ENCODE data around the gene COA8.
A peak's percentile ranks its signal among the peaks of the same experiment; 100 is the strongest.
"Not testable (repeated sequence)": the region's sequence is repeated elsewhere in the genome, so short reads cannot be mapped to it uniquely, and the experiment has no call there.

COA8 gene

DNA sequence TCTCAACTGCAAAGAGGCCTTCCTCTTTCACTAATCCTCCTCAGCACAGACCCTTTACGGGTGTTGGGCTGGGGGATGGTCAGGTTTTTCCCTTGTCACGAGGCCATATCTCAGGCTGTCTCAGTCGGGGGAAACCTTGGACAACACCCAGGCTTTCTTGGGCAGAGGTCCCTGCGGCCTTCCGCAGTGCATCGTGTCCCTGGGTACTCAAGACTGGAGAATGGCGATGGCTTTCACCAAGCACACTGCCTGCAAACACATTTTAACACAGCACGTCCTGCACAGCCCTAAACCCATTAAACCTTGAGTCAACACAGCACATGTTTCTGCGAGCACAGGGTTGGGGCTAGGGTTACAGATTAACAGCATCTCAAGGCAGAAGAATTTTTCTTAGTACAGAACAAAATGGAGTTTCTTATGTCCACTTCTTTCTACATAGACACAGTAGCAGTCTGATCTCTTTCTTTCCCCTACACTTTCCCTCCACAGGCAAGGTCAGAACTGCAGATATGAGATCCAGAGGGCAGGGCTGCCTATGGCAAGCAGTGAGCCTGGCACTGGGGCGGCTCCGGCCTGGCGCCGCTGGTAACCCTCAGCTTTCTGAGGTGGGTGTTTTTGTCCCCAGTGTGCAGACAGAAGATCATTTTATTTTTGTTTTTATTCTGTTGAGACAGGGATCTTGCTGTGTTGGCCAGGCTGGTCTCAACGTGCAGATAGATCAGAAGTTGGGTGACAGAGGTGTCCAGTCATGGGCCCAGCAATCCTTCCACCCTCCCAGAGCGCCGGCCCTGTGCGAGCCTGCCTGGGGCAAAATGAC, 37.1 kb upstream of the COA8 start:
- not testable (repeated sequence) for DNase-seq

- DNase-seq = no peak
Measured at GRCh38 chr14:103526247-103526913, 36.4 kb upstream of the COA8 start.

DNA sequence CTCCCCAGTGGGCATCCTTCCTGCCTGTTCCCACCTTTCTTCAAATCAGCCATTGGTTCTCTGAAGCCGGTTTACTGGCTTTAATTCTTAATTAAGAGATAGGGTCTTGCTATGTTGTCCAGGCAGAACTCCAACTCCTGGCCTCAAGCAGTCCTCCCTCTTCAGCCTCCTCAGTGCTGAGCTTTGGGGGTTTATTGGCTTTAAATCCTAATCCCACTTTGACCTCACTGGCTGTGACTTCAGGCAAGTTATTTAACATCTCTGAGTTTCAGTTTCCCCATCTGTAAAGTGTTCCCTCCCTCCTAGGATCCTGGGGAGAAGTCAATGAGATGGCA, 35.9 kb upstream of the COA8 start:
- no peak for DNase-seq

DNA sequence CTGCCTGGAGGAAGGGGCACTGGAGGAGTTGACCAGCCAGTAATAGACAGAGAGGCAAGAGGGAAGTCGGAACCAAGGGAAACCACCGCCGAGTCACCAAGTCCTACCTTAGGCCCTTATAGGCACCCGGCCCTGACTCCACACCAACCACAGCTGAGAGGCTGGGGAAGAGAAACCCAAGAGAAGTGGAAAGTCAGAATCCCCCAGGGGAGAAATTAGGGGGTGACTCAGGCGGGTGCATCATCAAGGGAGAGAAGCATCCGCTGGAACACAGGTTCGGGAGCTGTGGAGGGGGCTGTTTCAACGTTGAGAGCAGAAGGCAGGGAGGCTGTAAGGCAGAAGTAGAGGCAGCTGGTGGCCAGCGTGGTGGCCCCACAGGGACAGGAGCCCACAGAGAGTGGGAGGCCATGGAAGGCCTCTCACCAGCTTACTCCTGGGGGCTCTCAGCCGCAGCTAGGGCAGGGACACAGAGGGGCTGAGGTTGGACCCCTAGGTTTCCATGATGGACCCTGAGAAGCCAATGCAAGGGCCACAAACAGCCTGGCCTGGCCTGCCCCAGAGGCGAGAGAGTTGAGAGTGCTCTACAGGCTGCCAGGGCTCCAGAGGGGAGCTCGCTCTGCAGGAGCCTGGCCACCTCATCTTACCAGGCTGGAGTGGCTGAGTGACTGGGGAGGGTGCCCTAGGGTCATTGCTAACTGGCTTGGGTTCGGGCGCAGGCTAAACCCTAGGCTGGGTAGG, 35.2 kb upstream of the COA8 start:
- DNase-seq = peak in 1 of 14 donors; percentile 45

- DNase-seq = peak in 3 of 14 donors; percentile 55 to 66 (median 56)
Measured at GRCh38 chr14:103528146-103528586, 34.6 kb upstream of the COA8 start.

GRCh38 chr14:103528587-103529382, 34.0 kb upstream of the COA8 start, which contains the start of gene TRMT61A:
Gene TRMT61A, plus strand, starts transcription at chr14:103529196. Its CDS starts 783 bp downstream, at chr14:103529979.
- peak; percentile 56 to 92 (median 88) for DNase-seq

DNA sequence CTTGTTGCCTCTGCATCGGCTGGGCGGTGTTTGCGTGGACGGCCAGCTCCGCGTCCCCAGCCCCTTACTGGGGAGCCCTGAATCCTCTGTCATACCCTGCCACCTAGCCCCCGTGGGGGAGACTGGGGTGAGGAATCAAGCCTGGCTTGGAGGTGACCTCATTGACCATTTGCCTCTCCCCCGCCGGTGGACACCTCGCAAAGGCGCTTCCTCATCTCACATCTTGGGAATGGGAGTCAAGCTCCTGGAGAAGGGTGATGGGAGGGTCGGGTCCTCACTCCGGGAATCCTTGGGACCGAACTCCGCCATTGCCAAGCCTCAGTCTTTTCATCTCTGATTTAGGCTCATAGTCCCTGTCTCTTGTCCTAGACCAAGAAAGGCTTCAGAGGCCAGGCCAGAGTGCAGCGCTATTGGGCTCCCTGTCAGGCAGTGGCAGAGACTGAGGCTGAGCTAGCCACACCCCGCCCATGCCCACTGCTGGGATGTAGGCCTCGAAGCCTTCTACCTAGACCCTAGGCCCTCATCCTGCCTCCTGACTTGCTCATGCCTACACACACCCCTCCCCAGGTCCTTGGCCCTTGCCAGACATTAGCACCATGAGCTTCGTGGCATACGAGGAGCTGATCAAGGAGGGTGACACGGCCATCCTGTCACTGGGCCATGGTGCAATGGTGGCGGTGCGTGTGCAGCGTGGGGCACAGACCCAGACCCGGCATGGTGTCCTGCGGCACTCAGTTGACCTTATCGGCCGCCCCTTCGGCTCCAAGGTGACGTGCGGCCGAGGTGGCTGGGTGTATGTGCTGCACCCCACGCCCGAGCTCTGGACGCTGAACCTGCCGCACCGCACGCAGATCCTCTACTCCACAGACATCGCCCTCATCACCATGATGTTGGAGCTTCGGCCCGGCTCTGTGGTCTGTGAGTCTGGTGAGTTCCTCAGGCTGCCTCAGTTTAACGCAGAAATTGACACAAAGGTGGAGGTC, 33.1 kb upstream of the COA8 start:
- no peak for DNase-seq

DNA sequence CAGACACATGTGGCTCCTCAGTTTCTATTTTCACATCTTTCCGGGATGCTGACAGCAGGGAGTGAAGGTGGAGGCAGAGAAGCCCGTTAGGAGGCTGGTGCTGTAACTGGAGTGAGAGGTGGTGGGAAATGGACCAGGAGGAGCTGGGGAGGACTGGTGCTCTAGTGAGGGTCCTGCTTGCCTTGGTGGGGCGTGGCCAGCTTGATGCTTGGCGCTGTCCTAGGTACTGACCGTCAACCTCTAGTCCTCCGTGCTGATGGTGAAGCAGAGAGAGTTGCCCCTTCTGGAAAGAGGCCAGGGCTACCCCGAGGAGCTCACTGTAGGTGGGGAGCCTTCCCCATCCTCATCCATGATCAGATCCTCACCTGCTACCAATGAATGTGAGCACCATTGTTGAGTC, 32.4 kb upstream of the COA8 start:
- no peak for DNase-seq

GRCh38 chr14:103530831-103531230, 31.9 kb upstream of the COA8 start:
- no peak for DNase-seq

GRCh38 chr14:103531421-103532215, 31.1 kb upstream of the COA8 start:
- DNase-seq = no peak

GRCh38 chr14:103532216-103533136, 30.3 kb upstream of the COA8 start:
- no peak for DNase-seq

GRCh38 chr14:103533137-103533998, 29.4 kb upstream of the COA8 start:
- no peak for DNase-seq

- DNase-seq = peak in 2 of 14 donors; percentile 34 to 82
Measured at GRCh38 chr14:103533999-103534575, 28.7 kb upstream of the COA8 start.

DNA sequence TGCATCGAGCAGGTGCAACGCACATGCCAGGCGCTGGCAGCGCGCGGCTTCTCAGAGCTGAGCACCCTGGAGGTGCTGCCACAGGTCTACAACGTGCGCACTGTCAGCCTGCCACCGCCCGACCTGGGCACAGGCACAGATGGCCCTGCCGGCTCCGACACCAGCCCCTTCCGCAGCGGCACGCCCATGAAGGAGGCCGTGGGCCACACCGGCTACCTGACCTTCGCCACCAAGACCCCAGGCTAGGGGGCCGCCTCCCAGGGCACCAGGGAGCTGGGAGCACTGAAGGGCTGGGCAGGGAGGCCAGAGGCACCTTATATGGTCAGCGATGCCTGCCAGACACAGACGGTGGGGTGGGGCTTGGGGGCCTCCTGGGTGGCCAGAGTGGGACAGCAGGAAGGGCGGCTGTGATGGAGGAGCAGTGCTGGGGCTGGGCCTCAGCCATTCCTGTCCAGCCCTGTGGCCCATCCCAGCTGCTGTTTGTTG, 28.1 kb upstream of the COA8 start:
- DNase-seq = peak in 1 of 14 donors; percentile 70

GRCh38 chr14:103535081-103535890, 27.5 kb upstream of the COA8 start:
- peak in 1 of 14 donors; percentile 51 for DNase-seq

GRCh38 chr14:103535891-103536565, 26.7 kb upstream of the COA8 start:
- DNase-seq = no peak
